GM12801 (cell line): ENCODE results near the gene HYAL2.

Experiments used
- TF ChIP-seq, protein P1 (sequence below): IDR thresholded peaks from one replicate; pipeline ENCODE4 v1.5.1; 2011; ENCODE audit warnings: control low read depth; ENCODE audit not compliant: insufficient read length; ENCODE audit errors: extremely low read depth

HYAL2 gene

DNA sequence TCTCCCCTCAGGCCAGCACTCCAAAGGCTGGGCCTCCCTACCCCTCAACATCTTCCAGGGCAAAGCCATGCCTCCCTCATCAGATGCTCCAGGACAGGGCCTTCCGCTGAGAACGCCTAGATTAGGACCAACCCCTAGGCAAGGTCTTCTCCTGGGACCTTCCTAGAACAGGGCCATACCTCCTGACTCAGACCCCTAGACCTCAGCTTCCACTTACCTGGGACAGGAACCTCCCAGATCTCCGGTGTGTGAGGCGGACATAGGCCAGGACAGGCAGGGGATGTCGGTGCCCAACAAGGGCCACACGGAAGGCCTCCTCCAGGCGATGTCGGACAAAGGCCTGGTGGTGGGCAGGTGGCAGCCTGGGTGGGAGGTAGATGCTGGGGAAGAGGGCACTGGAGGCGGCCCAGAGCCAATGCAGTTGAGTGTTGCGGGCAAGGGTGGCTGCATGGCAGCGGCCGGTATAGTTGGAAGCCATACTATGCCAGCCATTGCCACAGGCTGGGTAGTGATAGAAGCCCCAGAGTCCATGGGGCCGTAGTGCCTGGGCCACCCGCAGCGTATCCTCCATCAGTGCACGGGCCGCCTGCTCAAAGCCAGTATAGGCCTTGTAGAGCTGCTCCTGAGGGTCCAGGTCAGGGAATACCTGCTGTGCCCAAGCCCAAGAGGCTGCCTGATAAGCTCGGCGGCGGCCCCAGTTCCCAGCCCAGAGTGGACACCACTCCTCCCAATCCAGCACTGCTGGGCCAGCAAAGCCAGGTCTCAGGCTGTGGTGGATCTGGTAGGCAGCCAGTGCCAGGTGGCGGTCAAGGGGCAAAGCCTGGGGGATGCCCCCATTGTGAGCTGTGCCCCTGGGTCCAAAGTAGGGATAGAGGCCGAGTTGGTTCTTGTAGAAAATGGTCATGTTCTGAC lies 27.8 kb downstream of the HYAL2 start:
- TF ChIP-seq, protein P1, sequence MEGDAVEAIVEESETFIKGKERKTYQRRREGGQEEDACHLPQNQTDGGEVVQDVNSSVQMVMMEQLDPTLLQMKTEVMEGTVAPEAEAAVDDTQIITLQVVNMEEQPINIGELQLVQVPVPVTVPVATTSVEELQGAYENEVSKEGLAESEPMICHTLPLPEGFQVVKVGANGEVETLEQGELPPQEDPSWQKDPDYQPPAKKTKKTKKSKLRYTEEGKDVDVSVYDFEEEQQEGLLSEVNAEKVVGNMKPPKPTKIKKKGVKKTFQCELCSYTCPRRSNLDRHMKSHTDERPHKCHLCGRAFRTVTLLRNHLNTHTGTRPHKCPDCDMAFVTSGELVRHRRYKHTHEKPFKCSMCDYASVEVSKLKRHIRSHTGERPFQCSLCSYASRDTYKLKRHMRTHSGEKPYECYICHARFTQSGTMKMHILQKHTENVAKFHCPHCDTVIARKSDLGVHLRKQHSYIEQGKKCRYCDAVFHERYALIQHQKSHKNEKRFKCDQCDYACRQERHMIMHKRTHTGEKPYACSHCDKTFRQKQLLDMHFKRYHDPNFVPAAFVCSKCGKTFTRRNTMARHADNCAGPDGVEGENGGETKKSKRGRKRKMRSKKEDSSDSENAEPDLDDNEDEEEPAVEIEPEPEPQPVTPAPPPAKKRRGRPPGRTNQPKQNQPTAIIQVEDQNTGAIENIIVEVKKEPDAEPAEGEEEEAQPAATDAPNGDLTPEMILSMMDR = no peak

DNA sequence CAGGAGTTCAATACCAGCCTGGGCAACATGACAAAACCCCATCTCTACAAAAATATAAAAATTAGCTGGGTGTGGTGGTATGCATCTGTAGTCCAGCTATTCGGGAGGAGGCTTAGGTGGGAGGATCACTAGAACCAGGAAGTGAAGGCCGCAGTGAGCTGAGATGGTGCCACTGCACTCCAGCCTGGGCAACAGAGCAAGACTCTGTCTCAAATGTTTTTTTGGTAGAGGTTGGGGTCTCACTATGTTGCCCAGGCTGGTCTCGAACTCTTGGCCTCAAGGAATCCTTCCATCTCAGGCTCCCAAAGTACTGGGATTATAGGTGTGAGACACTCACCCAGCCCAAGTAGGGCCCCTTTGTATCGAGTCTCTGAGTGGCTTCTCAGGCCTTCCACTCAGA lies 28.5 kb downstream of the HYAL2 start:
- TF ChIP-seq, protein P1 = no peak

DNA sequence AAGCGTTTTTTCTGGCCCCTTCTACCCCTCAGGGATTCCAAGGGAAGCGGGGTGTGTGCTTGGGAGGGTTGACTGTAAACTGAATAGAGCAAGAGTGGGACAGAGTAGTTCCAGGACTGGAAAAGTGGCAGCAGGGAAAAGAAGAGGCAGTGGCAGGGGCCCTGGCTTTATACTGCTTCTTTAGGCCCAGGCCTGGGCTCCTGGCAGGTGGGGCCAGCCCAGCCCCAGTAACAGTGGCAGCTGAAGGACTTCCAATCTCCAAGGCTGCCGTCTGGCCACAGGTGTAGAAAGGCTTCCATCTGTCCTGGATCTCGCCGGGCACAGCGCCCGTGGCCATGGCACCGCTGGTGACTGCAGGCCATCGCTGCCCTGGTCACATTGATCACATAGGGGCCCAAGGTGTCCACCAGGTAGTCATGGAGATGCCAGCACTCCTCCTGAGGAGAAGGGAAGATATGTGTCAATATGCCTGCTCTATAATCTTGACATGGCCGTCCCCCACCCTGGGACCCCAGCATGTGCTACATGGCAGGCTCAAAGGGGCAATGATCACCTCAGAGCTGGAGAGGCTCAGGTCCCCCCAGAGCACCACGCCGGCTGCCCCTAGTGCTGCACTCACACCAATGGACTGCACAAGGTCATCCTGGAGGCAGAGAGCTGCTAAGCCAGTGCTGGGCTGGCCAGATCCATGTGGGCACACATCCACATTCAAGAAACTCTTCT lies 29.3 kb downstream of the HYAL2 start:
- TF ChIP-seq, protein P1 = no peak

DNA sequence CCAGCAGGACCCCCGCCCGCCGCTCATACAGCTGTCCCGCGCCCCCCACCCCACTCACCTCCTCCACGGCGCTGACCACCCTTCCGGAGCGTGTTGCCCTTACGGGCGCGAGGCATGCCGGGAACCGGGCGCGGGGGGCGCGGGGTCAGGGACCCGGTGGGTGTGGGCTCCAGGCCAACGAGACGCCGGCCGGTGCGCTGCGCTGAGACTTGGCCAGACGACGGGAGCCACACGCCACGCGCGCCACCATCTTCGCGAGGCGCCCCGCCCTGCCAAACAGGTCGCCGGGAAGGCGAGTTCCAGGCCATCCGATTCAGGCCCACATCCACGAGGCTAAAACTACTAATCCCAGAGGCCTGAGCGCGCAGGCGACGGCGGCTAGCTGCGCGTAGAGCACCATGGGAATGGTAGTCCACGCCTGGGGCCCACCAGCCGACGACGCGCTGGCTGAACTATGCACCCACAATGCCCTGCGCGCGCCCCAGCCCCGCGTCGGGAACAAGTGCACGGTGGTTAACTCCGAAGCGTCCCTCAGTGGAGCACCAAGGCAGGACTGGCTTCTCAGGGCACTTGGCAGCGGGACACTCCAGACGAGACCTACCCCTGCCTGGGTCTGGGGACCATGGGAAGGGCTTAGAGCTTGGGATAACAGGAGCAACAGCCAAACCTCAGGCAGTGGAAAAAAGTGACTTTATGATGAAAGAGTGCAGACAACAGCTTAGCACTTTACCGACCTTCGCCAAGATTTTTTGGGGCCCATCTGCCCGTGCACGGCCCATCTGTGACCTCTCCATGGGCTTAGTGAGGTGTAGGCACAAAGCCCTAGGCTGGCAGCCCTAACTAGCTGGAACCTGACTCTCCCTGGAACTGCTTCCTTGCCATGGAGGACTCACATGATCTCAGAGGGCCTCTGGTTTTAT lies 30.1 kb downstream of the HYAL2 start, which contains the start of gene IFRD2:
IFRD2 (minus strand) TSS at position 271 of the 920 bp plus-strand sequence; CDS start at position 116, 155 bp downstream.
- TF ChIP-seq, protein P1 = no peak

DNA sequence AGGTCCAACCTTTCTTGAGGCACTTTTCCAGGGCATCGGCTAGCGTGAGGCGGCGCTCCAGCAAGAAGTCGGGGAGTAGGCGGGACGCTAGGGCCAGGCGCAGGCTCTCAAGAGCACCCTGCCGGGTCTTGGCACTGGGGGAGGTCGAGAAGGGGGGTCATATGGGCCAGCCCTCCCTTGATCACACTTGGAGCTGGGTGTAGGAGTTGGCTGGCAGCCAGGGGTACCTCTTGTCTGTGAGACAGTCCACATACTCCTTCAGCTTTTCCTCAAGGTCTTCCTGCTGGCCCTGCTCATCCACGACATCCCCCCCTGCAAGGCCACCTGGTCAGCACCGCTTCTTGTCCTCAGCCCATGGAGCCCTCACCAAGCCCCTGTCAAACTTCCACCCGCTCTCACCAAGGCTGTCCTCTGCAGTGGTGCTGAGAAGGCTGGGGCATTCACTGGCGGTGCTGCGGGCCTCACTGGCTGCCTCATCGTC lies 32.3 kb downstream of the HYAL2 start:
- TF ChIP-seq, protein P1 = no peak

DNA sequence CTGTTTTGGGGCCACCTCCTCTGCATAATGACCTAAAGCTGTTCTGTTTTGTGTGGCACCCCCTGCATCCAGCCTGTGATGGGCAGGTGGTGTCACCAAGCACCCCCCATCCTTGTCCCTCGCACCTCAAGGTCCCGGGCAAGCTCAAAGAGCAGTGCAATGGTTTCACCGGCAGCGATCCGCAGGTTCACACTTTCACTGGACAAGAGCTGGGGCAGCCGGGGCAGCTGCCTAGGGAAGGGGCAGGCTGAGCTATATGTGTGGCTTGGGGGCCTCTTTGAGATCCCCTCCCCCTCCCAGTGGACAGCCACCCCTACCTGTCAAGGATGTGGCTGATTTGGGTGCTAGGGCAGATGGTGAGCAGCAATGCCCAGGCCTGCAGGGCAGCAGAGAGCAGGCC lies 33.4 kb downstream of the HYAL2 start:
- TF ChIP-seq, protein P1 = no peak
